HG02943 (cell line): ENCODE measurements around the gene LCAT.
"Not testable (repeated sequence)": the region's sequence is repeated elsewhere in the genome, so short reads cannot be mapped to it uniquely, and the experiment has no call there.

ENCODE experiments used
- ATAC-seq: cut with Tn5 transposase; IDR thresholded peaks from one replicate; pipeline ENCODE4 v1.9.1; 2021; ENCODE audit warnings: mild to moderate bottlenecking, low read depth, moderate library complexity; ENCODE audit not compliant: unreplicated experiment

Gene LCAT

DNA sequence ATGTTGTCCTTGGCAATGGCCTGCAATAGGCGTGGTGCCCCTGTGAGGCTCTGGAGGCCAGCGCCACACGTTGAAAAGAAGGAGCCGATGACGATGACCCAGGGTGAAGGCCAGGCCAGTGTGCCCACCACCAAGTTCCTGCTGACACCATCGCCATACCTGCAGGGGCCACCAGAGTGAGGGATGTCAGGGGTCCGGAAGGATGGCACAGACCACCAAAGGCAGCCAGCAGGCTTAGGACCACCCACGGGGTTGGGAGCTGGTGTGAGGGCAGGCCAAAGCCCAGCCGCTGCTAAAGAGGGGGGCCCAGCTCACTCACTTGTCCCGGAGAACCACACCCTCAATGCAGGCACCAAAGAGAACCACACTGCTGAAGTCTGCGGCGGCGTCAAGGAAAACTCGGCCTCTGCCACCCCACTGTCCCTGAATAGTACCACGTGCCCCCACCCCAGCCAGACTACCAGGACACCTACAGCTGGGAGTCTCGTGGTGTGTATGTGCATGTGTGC, 6.5 kb upstream of the LCAT start:
- ATAC-seq: no peak

DNA sequence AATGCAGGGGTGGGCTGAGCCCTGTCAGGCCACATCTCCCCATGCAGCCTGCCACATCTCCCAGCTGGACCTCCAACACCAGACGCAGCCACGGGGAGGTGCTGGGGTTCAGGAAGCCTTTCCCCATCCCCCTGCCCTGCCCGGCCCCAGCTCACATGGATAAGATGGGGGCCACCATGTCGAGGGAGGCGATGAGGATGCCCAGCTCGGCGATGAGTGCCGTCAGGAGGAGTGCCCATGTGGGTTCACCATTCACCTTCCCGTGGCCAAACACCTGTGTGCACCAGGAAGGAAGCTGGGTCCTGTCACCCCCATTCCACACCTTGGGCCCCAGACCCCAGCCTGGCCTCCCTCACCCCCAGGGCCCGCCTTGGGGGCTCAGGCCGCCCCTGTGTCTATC, 5.7 kb upstream of the LCAT start:
- no peak for ATAC-seq

DNA sequence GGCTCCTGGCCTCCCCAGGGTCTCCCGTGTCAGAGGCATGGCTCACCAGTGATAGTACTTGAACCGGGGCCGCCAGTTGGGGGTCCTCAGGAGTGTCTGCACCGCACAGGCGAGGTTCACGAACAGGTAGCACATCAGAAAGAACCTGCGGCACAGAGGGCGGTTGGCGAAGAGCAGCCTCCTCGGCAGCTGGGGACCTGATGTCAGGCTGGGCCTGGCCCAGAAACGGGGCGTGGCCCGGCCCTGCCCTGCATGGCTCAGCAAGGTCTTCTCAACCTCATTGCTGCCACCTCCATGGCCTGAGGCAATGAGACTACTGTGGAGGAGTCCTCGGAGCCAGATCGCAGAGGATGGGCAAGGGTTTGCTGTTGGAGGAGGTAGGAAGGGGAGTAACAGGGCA, 4.1 kb upstream of the LCAT start:
- no peak for ATAC-seq

DNA sequence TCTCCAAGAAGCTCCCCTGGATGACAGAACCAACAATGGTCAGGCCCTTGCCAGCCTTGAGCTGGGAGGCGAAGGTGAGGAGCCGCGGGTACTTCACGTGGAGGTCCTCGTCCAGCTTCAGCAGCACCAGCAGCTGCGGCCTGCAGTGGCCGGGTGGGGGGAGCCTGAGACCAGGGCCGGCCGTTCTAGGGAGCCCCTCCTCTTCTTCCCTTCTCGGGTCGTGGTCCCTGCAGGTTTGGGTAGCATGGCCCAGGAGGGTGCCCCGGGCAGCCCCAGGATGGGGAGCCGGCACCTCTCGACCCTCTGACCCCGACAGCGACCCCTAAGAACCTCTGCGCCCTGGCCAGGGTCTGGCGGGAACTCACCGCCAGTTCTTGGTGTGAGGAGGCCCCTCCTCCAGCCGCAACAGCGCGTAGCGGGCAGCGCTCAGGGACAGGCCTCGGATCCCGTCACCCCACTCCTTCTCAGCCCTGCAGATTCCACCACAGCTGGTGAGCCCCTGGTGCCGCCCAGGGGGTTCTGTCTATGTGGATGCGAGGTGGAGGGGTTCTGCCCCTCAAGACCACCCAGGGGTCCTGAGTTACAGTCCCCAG, 3.1 kb upstream of the LCAT start:
- ATAC-seq: no peak

DNA sequence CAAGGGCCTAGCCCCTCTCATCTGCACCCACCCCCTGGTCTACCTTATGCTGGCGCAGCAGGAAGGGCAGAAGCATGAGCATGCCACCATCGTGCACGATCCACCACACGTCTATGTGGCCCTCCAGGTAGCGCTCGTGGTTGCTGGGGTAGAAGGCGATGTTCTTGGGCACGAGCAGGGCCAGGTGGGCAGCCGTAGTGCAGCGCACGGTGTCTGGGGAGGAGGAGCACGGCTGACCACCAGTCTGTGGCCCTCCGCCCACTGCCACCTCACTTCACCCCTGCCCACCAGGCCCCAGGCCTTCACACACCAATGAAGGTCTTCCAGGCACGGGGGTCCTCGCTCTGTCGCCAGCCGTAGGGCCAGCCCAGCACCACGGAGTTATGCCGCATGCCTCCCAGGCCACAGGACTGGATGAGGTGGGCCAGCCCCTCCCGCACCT, 2.2 kb upstream of the LCAT start:
- no peak for ATAC-seq

DNA sequence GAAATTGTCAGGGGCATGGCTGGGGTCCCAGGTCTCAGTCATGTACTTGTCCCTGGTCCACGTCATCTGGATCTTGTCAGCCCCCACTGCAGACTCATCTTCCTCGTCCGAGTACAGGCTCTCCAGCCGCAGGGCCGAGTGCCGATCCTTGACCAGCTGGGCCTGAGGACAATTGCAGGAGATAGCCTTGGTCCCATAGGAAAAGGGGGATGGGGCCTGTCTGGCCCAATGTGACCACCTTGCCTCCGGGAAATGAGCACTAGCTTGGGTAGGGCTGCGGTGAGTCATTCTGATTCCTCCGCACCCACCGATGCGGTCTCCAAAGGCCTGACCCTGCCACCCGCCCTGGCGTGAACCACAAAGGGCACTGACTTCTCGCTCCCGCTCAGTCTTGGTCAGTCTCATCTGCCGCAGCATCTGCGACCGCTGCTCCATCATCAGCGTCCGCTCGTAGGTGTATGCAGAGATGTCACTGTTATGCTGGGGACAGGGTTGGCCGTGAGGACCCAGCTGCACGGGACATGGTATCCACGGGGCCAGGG, 1.5 kb upstream of the LCAT start:
- no peak for ATAC-seq

DNA sequence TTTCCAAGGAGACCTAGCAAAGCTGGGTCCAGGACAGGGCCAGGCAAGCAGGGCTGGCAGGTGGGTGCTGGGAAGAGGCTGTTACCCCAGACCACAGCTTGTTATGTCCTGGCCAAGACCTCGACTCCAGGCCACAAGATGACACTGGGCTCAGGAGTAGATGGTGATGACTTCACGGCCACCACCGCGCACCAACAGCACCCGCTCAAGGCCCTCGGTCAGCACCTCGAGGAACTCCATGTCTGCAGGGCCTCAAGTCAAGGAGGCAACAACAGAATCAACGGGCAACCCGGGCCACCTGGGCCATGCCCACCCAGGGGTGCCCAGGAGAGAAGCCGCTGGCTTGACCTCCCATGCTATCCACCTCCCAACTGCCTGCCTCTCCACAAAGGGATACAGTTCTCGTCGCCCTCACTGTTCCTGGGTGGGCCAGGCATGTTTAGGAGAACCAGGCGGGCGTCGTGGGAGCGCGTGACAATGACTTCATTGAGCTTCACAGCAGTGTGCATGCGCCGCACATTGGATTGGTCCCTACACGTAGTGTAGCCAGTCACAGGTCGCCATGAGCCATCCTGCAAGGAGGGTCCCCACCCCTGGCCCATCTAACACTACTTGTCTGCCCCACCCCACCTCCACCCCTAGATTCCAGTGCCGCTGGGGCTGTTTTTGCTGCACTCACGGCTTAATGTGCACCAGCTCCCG, 921 bp upstream of the LCAT start:
- ATAC-seq: no peak

DNA sequence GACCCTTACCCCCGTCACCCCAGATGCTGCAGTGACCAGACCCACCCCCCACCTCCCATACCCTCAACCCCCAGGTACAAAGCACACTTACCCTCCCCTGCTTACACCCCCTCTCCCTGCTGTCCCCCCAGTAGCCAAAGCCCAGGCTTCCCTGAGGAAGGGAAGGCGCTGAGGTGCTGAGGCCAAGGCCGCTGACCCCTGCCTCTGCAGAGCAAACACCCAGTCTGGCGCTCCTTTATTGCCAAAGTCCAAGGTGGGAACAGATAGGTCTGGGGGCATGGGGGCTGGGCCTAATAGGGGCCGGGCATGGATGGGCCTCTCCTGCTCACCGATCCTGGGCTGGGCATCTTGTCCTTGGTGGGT, 683 bp downstream of the LCAT start:
- no peak for ATAC-seq

DNA sequence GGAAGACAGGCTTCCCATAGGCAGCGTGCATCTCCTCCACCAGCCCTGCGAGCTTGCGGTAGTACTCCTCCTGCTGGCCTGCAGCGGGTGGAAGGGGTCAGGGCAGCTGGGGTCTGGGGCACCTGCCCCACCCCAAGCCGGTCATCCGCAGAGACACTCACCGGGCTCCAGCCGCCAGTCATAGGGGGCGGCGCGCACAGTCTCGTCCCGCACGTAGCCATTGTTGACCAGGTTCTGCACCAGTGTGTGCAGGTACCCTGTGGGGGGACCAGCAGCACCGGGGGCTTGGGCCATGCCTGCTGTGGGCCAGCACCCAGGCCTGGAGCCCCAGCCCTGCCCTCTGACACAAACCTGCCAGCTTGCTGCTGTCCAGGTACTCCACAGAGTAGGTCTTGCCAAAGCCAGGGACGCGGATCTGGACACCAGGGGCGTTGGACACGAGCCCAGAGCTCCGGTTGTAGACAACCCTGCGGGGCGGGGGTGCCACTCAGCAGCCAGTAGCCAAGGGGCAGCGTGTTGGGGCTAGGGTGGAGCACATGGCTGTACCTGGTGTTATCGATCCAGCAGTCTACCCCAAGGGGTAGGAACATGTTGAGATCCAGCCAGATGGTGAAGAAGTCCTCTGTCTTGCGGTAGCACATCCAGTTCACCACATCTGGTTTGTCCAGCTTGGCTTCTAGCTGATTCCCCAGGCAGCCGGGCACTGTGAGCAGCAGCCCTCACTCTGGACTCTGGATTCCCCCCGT, 1.2 kb downstream of the LCAT start:
- no peak for ATAC-seq

DNA sequence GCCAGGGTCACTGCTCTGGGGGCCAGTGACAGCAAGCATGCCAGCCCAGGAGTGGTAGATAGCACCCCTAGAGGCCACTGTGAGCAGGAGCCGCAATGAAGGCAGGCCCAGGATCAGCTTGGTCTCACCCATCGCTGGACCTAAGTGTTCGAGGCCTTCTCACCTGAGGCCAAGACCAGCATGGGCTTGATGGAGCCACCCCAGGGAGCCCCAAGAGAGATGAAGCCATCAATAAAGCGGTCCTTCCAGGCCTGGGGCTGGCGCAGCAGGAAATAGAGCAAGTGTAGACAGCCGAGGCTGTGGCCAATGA, 1.8 kb downstream of the LCAT start:
- ATAC-seq: no peak

DNA sequence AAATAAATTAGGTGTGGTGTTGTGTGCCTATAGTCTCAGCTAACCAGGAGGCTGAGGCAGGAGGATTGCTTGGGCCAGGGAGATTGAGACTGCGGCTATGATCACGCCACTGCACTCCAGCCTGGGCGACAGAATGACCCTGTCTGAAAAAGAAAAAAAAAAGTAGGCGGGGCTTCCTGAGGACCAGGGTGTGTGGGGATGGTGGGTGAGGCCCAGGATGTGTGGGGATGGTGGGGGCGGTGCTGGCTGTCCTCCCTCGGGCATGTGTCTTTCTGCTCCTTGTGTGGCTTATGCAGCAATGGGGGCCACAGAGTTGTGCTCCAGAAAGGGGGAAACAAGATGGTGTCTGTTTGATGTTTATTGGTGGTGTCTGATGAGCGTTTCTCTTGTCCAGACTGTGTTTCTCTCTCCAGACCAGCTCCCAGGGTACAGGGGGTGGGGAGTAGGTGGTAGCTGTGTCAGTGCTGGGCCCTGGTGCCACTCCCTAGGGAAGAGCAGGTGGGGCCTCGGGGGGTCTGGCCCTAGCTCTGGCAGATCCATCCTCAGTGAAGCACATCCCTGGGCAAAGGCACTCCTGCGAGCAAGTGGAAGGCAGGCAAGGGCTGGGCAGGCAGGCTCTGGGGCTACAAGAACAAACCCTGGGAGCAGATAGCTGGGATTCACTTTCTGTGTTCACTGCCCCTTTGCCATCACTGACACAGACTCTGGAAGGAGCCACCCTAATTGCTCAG, 2.3 kb downstream of the LCAT start:
- no peak for ATAC-seq

DNA sequence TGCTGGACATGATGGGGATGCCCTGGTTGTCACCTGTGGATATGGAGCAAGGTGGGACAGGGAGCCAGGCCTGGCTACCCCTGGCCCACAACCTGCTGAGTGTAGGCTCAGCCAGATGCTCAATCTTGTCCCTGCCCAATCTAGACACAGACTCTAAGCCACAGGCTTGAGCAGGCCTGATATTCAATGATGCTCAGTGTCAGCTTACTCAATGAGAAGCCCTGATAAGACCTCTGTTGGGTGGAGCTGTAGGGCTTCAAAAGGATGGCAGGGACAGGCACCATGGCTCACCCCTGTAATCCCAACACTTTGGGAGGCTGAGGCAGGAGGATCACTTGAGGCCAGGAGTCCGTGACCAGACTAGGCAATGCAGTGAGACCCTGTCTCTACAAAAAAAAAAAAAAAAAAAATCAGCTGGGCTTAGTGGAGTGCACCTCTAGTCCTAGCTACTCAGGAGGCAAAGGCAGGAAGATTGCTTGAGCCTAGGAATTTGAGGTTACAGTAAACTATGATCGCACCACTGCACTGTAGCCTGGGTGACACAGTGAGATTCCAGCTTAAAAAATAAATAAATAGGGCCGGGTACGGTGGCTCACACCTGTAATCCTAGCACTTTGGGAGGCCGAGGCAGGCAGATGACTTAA, 3.4 kb downstream of the LCAT start:
- ATAC-seq: no peak

DNA sequence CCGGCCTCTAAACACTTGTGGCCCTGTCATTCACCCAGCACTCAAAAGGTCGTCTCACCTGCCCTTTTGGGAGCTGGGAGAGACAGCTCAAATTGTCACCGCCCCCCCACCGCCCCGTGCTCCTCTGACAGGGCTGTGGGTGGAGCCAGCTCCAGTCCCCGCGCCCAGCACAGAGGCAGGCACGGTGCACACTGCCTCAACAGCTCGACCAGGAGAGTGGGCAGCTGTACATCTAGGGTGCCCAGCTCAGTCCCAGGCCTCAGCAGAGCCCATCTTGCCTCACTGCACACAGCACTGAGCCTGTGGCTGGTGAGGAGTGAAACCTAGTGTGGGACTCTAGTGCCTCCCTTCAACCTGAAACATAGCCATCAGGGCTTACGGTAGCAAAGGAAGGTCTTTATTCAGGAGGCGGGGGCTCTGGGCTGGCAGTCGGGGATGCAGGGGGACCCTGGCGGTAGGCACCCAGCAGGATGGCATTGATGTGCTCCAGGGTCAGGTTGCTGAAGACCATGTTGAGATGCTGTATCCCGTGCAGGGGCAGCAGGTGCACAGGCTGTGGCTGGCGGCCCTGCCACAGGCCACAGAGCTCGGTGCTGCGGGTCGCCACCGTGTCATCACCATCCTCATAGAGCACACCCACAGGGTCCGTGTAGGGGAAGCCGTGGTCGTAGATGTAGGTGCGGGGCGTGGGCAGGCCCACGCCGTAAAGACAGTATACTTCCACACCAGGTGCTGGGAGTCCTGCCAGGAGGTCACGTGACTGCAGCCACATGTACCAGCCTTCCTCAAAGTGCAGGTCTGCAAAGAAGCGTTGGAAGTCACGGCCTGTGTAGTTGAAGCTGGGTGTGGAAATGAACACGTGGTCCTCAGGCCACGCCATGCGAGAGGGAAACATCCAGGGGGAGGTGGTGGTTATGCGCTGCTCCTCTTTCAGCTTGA, 4.1 kb downstream of the LCAT start:
- ATAC-seq: no peak

DNA sequence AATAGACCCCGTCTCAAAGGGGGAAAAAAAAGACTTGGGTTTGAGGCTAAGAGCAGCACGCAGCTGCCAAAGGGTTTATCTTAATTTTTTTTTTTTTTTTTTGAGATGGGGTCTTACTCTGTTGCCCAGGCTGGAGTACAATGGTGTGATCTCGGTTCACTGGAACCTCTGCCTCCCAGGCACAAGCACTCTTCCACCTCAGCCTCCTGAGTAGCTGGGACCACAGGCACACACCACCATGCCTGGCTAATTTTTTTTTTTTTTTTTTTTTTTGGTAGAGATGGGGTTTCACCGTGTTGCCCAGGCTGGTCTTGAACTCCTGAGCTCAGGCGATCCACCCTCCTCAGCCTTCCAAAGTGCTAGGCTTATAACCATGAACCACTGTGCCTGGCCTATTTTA, 6.2 kb downstream of the LCAT start:
- ATAC-seq: not testable (repeated sequence)

DNA sequence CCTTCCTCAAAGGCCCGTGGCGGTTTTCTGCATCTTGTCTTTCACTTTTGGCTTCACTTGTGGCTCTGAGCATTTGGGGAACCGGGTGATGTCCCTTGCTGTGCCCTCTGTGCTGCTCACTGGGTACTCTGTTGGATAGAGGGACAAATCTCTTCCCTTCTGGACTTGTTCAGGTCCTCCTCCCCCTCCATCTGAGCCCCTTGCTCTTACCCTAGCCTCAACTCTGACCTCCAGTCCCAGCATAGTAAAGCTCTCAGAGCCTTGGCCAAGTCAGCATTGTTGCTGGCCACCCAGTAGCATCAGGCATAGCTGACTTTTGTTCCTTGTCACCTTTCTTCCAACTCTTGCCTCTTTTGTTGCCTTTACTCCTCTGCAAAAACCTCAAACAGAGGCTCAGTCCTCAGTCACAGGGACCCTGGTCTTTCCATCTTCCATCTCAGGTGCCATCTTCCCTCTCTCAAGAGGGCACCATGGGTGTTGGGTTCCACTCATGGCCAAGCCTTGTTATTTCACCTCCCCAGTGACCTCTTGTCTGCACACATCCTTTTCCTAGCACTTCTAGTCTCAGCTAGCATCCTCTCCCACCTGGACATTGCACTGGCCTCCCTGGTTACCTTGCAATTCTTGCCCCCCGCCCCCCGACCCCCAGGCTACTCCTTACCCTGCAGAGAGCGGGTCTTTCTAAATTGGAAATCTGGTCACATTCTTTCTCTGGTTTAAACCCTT, 6.9 kb downstream of the LCAT start:
- peak; percentile 54 for ATAC-seq

DNA sequence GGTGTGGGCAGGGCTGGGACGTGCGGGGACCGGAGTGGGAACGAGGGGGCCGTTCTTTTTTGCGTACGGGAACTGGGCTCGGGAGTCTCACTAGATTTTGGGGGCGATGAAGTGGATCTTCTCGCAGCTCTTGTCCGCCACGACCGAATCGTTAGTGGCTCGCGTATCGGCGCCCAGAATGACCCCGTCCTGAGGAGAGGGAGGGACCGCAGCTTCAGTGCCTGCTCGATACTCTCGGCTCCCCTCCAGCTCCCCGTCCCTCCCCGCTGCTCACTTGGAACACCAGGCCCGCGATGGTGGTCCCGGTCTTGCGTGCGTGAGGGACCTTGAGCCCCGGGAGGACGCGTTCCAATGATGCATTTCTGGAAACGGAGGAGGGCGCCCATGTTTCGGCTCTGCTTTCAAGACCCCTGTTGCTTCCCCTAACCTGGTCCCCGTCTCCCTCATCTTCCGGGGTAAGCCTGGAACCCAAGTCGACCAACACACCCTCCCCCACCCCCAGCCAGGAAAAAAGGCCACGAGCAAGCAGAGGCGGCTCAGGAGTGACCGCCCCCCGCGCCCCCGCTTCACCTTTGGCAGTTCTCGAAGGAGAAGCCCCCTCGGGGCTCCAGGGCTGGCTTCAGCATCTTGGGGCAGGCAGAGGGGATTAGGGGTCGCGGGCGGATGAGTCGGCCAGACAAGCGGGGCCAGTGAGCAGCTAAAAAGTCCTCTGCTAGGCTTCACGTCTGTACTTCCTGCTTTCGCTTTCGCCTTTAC, 7.6 kb downstream of the LCAT start, which contains the start of gene PSMB10:
PSMB10 (minus strand) TSS at position 727 of the 756 bp plus-strand sequence; CDS start at position 626, 101 bp downstream.
- no peak for ATAC-seq

DNA sequence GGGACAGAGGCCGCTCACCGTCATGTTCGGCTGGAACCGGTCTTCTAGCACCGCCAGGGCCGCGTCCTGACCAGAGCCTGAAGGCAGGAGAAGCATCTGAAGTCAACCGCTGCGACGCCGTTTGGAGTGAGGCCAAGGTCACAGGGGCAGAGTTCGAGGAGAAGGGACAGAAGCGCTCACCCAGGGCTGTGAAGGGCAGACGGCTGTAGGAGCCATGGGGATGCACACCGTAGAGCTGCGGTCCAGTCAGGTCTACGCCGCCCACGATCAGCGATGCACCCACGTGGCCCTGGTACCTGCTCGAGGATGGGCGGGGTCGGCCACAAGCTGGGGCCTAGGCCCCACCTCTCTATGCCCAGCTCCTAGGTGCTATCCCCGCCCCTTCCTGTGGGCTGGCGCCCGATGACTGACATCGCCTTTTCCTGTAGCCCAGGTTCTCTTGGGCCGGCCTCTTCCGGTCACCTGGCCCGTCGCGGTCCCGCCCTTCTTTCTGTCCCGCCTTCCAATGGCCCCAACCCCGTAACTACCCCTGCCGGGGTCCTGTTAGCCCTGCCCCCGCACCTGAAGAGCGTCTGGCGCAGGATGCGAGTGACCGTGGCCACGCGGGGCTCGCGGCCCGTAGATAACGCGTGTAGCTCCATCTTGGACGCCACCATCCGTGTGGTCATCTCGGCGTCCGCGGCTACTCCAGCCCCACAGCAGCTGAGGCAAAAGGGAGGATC, 8.4 kb downstream of the LCAT start:
- ATAC-seq: peak; percentile 81
